Testis (tissue), 3 donors: ENCODE results near the gene FAM222A. TPM values are rescaled to one million over a fixed set of nuclear protein-coding genes. Genes with fewer than 3 reads are reported as not detected.

Experiments used
- DNase-seq: peaks from one replicate; pipeline ENCODE4 v3.0.0-alpha.2; 2019
- H3K27ac ChIP-seq, 2 donors: fragments of 200-600 bp; sonication (generic); one replicate each; pipeline ENCODE4 v1.5.1; 2019
- H3K27me3 ChIP-seq: fragments of 200-600 bp; sonication (generic); one replicate; pipeline ENCODE4 v1.5.1; 2019
- H3K36me3 ChIP-seq: fragments of 200-600 bp; sonication (generic); one replicate; pipeline ENCODE4 v1.5.1; 2017; ENCODE audit warnings: low read depth; ENCODE audit errors: missing control alignments
- H3K4me1 ChIP-seq: fragments of 200-600 bp; sonication (generic); one replicate; pipeline ENCODE4 v1.5.1; 2019
- H3K4me3 ChIP-seq, 2 donors: fragments of 200-600 bp; sonication (generic); one replicate each; pipeline ENCODE4 v1.5.1; 2017 to 2019
- H3K9me3 ChIP-seq: fragments of 200-600 bp; sonication (generic); one replicate; pipeline ENCODE4 v1.5.1; 2017
- CTCF ChIP-seq, 3 experiments: fragments of 450-650 bp in 2 of 3; fragments of 200-600 bp in 1 of 3; sonication (generic) in 1 of 3; IDR thresholded peaks; one replicate each; pipeline ENCODE4 v1.5.1; 2016 to 2019; ENCODE audit warnings: antibody characterized with exemption in 3 of 3, mild to moderate bottlenecking in 2 of 3, moderate library complexity in 1 of 3
- POLR2A ChIP-seq: fragments of 450-650 bp; IDR thresholded peaks from one replicate; pipeline ENCODE4 v1.6.1; 2017; ENCODE audit warnings: antibody characterized with exemption, mild to moderate bottlenecking, moderate library complexity
- WGBS, 2 donors: methylation state at CpG; one replicate each; pipeline ENCODE4 v1.1.5; 2018; 5-methylcytosine and 5-hydroxymethylcytosine counted together
- intact Hi-C: fragments of 100-400 bp; cut with DNase I; formaldehyde crosslinking; loops from one replicate; pipeline ENCODE4 v1.15.1; 2023; ENCODE audit warnings: low total_unique reads
- polyA plus RNA-seq: library from polyadenylated mRNA; stranded (reverse); fragments of 350-450 nt; fragmentation: Illumina TruSeq; extraction: RNeasy Lipid Tissue Mini Kit (QIAGEN cat#74804); gene quantifications from one replicate; pipeline ENCODE4 v1.2.3, GENCODE V29; 2014; ENCODE audit warnings: low read depth, low replicate concordance; ENCODE audit not compliant: insufficient read depth
- total RNA-seq, 2 donors: library from RNA; depleted of rRNA; stranded (reverse); fragments of >200 nt; gene quantifications; one replicate each; pipeline ENCODE4 v1.2.3, GENCODE V29; 2016

Gene FAM222A
- total and polyA plus RNA-seq, 3 donors from 2014 or later = 34.5 to 78.6 (median 75.7) TPM

DNA sequence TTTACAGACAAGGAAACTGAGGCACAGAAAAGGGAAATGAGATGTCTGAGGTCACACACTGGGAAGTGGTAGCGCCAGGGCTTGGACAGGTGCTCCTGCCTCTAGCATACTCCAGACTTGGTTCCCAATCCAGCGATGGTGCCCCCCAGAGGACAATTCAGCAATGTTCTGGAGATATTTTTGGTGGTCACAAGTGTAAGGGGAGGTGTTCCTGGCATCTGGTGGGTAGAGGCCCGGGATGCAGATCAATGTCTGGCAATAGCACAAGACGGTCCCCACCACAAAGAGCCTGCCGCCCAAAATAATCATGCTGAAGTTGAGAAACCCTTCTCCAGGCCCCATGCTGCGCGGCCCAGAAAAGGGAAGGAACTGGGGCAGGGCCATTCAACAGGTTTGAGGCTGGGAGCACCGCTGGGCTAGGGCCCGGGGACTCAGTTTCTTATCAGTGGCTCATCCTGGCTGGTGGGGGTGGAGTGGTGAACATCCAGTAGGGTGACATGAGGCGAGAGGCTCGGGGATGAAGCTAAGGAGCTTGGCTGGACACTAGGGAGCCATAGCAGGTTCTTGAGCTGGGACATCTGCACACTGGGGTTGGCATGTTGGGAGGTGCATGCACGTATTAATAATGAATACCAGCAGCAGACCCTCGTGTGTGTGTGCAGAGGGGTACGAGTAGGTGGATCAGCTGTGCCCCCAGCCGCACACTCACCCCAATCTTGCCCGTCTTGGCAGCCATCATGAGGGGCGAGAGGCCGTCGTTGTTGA, 84.5 kb downstream of the FAM222A start:
- no peaks in the 10 kb centered on the region for H3K36me3 ChIP-seq
- H3K4me3 ChIP-seq = no peak overlapping the region
- DNase-seq = peak; percentile 27
- TF ChIP-seq CTCF (IDR thresholded peaks at IDR 0.05) (no peak), POLR2A (no peak)
- H3K27me3 ChIP-seq = no peaks in the 10 kb centered on the region
- no peaks in the 10 kb centered on the region for H3K9me3 ChIP-seq
- H3K4me1 ChIP-seq = no peaks in the 10 kb centered on the region
- intact Hi-C loops = no loop called here
- H3K27ac ChIP-seq = no peak overlapping the region
- WGBS, 2 donors = 86 to 87% methylated on average over 11 to 19 of the region's 19 CpGs

DNA sequence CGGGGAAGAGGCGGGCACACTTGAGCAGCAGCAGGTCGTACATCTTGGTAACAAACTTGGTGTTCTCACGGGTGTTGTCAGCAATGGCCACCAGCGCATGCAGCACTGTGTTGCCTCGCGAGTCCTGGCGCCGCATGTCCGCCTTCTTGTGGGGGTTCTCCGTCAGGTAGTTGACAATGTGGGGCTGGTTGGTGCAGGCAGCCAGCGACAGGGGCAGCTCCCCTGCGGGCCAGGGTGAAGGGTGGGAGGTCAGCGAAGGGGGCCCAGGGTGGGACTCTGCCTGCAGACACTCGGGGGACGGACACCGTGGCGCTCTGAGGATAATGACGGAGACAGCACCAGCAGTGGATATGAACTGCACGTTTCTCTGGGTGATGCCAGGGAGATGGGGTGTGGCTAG, 85.1 kb downstream of the FAM222A start:
- Histone ChIP-seq H3K9me3 (no peaks in the 10 kb centered on the region), H3K27me3 (no peaks in the 10 kb centered on the region), H3K4me3 (no peak overlapping the region), H3K36me3 (no peaks in the 10 kb centered on the region), H3K4me1 (no peaks in the 10 kb centered on the region), H3K27ac (no peak overlapping the region)
- 84 to 88% methylated on average over 14 to 20 of the region's 20 CpGs for WGBS, 2 donors
- DNase-seq = no peak
- intact Hi-C loops = no loop called here
- TF ChIP-seq CTCF (IDR thresholded peaks at IDR 0.05) (no peak), POLR2A (no peak)

- Histone ChIP-seq H3K27me3 (no peaks in the 10 kb centered on the region), H3K4me3 (no peak overlapping the region), H3K9me3 (no peaks in the 10 kb centered on the region), H3K27ac (no peak overlapping the region), H3K4me1 (no peaks in the 10 kb centered on the region), H3K36me3 (no peaks in the 10 kb centered on the region)
- TF ChIP-seq CTCF (IDR thresholded peaks at IDR 0.05) (no peak), POLR2A (no peak)
- WGBS, 2 donors = 92 to 94% methylated on average over 13 of the region's 13 CpGs
- intact Hi-C loops = loop anchor here (10.0 kb wide), 1 partner anchor 74 kb away; no protein-coding TSS in a partner anchor
- no peak for DNase-seq
These were observed 86.9 kb downstream of the FAM222A start for GRCh38 chr12:109800536-109800935.

DNA sequence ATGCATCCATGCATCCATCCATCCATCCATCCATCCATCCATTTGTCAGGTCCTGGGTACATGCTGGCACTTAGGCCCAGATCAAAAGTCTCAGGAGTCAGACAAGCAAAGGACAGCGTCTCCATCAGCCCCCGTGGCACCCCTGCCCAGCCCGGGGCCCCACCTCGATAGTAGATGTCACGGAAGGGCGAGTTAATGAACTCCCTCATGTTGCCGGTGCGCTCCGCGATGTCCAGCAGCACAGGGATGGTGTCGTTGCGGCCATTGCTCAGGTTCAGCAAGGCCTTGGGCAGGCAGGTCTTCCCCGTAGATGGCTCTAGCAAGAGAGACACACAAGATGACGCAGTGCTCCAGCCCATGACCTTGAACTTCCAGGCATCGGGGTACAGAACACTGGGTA, 89.2 kb downstream of the FAM222A start:
- intact Hi-C loops = loop anchor here (10.0 kb wide), 1 partner anchor 72 kb away; no protein-coding TSS in a partner anchor
- TF ChIP-seq CTCF (IDR thresholded peaks at IDR 0.05) = no peak
- no peak for TF ChIP-seq POLR2A
- H3K4me1 ChIP-seq = no peaks in the 10 kb centered on the region
- H3K27me3 ChIP-seq = no peaks in the 10 kb centered on the region
- no peaks in the 10 kb centered on the region for H3K9me3 ChIP-seq
- WGBS, 2 donors = 92 to 95% methylated on average over 15 of the region's 15 CpGs
- no peak for DNase-seq
- H3K27ac ChIP-seq = no peak overlapping the region
- H3K4me3 ChIP-seq = no peak overlapping the region
- no peaks in the 10 kb centered on the region for H3K36me3 ChIP-seq

DNA sequence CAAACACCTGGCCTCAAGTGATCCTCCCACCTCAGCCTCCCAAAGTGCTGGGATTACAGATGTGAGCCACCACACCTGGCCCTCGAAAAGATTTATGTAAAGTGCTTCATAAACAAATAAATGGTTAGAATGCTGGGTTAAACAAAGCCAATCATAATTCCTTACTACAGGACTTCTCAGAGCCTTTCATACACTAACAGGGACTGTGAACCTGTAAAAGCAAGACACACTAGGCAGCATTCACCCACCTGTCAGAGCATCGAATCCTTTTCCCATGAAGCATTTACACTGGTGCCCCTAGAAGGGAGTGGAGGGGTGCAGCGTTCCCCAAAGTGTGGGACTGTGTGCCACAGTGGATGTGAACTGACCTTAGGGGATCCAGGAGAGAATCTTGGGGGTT, 90.1 kb downstream of the FAM222A start:
- H3K27ac ChIP-seq = no peak overlapping the region
- TF ChIP-seq POLR2A (no peak), CTCF (IDR thresholded peaks at IDR 0.05) (no peak)
- WGBS, 2 donors = 85 to 88% methylated on average over 3 of the region's 3 CpGs
- no peaks in the 10 kb centered on the region for H3K36me3 ChIP-seq
- no peaks in the 10 kb centered on the region for H3K4me1 ChIP-seq
- no peak for DNase-seq
- no peaks in the 10 kb centered on the region for H3K27me3 ChIP-seq
- no peak overlapping the region for H3K4me3 ChIP-seq
- intact Hi-C loops = loop anchor here (10.0 kb wide), 1 partner anchor 71 kb away; no protein-coding TSS in a partner anchor
- no peaks in the 10 kb centered on the region for H3K9me3 ChIP-seq
